ENCODE results near the gene SLC17A9.

The SLC17A9 gene

GRCh38 chr20:63006540-63007359 lies 54.2 kb downstream of the SLC17A9 start, which contains the start of gene BHLHE23:
Gene BHLHE23, minus strand, starts transcription at chr20:63006964. Its CDS starts 190 bp downstream, at chr20:63006774.
- DNase-seq: peak; percentile 31

- no peak for DNase-seq
These were observed 54.8 kb downstream of the SLC17A9 start for GRCh38 chr20:63007360-63007645.

GRCh38 chr20:63007646-63008488 lies 55.4 kb downstream of the SLC17A9 start:
- DNase-seq: no peak

GRCh38 chr20:63008541-63009044 lies 56.1 kb downstream of the SLC17A9 start:
- no peak for DNase-seq

- DNase-seq: peak; percentile 61
These were observed 56.8 kb downstream of the SLC17A9 start for GRCh38 chr20:63009045-63009961.

GRCh38 chr20:63009988-63010769 lies 57.7 kb downstream of the SLC17A9 start:
- no peak for DNase-seq

GRCh38 chr20:63011798-63012197 lies 59.3 kb downstream of the SLC17A9 start:
- DNase-seq: no peak

GRCh38 chr20:63013207-63013606 lies 60.7 kb downstream of the SLC17A9 start:
- DNase-seq: no peak

GRCh38 chr20:63014287-63014686 lies 61.8 kb downstream of the SLC17A9 start:
- no peak for DNase-seq

GRCh38 chr20:63014710-63015109 lies 62.2 kb downstream of the SLC17A9 start:
- DNase-seq: peak; percentile 6

- DNase-seq: no peak
These were observed 62.7 kb downstream of the SLC17A9 start for GRCh38 chr20:63015147-63015661.

GRCh38 chr20:63015662-63016361 lies 63.3 kb downstream of the SLC17A9 start:
- DNase-seq: no peak

- no peak for DNase-seq
These were observed 64.1 kb downstream of the SLC17A9 start for GRCh38 chr20:63016514-63017075.

- no peak for DNase-seq
These were observed 64.7 kb downstream of the SLC17A9 start for GRCh38 chr20:63017076-63017825.

GRCh38 chr20:63017826-63018411 lies 65.4 kb downstream of the SLC17A9 start:
- no peak for DNase-seq
